Activated CD4-positive, alpha-beta T cell treated with anti-CD3 and anti-CD28 coated beads, Interleukin-2, amount 10 ng/mL, durations not matched to agents 24 days and 14 days (primary cell): ENCODE measurements around the gene HIRA. TPM values are rescaled to one million over a fixed set of nuclear protein-coding genes. Genes with fewer than 3 reads are reported as not detected.
"Not testable (repeated sequence)": the region's sequence is repeated elsewhere in the genome, so short reads cannot be mapped to it uniquely, and the experiment has no call there.

ENCODE experiments used
- DNase-seq: peaks from one replicate; pipeline ENCODE4 v3.0.0; 2022
- H3K27ac Mint-ChIP-seq: one replicate; pipeline ENCODE4 v1.8.0; 2022; ENCODE audit warnings: mild to moderate bottlenecking, mixed read lengths
- H3K27me3 Mint-ChIP-seq: one replicate; pipeline ENCODE4 v1.8.0; 2022; ENCODE audit warnings: mixed read lengths
- H3K36me3 Mint-ChIP-seq: one replicate; pipeline ENCODE4 v1.8.0; 2022; ENCODE audit warnings: low read depth, mild to moderate bottlenecking, mixed read lengths
- H3K4me1 Mint-ChIP-seq: one replicate; pipeline ENCODE4 v1.8.0; 2021; ENCODE audit warnings: mixed read lengths
- H3K4me3 Mint-ChIP-seq: one replicate; pipeline ENCODE4 v1.8.0; 2022; ENCODE audit warnings: mild to moderate bottlenecking, moderate library complexity, mixed read lengths
- H3K9me3 Mint-ChIP-seq: one replicate; pipeline ENCODE4 v1.8.0; 2021; ENCODE audit warnings: mixed read lengths
- intact Hi-C: fragments of 100-400 bp; cut with micrococcal nuclease; formaldehyde crosslinking; loops from one replicate; pipeline ENCODE4 v1.15.1; 2023
- total RNA-seq: library from RNA; stranded (reverse); gene quantifications from 2 replicates; pipeline ENCODE4 v1.2.3, GENCODE V29; 2022

Gene HIRA
- total RNA-seq, 1 donor from 2014 or later, result 45.0 TPM

- no peak overlapping the region for H3K4me3 Mint-ChIP-seq
- no peaks in the 10 kb centered on the region for H3K9me3 Mint-ChIP-seq
- intact Hi-C loops, result no loop called here
- peaks cover 2% of the 10 kb centered on the region for H3K4me1 Mint-ChIP-seq
- DNase-seq, result no peak
- H3K27ac Mint-ChIP-seq, result peak overlapping the region; percentile 42
- peaks cover 46% of the 10 kb centered on the region for H3K36me3 Mint-ChIP-seq
- H3K27me3 Mint-ChIP-seq, result no peaks in the 10 kb centered on the region
These were observed 23.5 kb upstream of the HIRA start for GRCh38 chr22:19455033-19455432.

GRCh38 chr22:19454156-19454555 is 22.6 kb upstream of the HIRA start:
- H3K36me3 Mint-ChIP-seq, result peaks cover 45% of the 10 kb centered on the region
- intact Hi-C loops, result no loop called here
- no peaks in the 10 kb centered on the region for H3K27me3 Mint-ChIP-seq
- no peaks in the 10 kb centered on the region for H3K9me3 Mint-ChIP-seq
- H3K4me3 Mint-ChIP-seq, result no peak overlapping the region
- no peak for DNase-seq
- peaks cover 6% of the 10 kb centered on the region for H3K4me1 Mint-ChIP-seq
- H3K27ac Mint-ChIP-seq, result no peak overlapping the region

- H3K27ac Mint-ChIP-seq, result no peak overlapping the region
- no peak overlapping the region for H3K4me3 Mint-ChIP-seq
- intact Hi-C loops, result no loop called here
- DNase-seq, result no peak
- no peaks in the 10 kb centered on the region for H3K27me3 Mint-ChIP-seq
- no peaks in the 10 kb centered on the region for H3K9me3 Mint-ChIP-seq
- H3K36me3 Mint-ChIP-seq, result peaks cover 45% of the 10 kb centered on the region
- H3K4me1 Mint-ChIP-seq, result peaks cover 8% of the 10 kb centered on the region
These were observed 22.2 kb upstream of the HIRA start for GRCh38 chr22:19453718-19454117.

GRCh38 chr22:19451570-19451969 is 20.0 kb upstream of the HIRA start:
- no peak for DNase-seq
- peaks cover 18% of the 10 kb centered on the region for H3K4me1 Mint-ChIP-seq
- H3K36me3 Mint-ChIP-seq, result peaks cover 43% of the 10 kb centered on the region
- no peak overlapping the region for H3K27ac Mint-ChIP-seq
- intact Hi-C loops, result no loop called here
- no peak overlapping the region for H3K4me3 Mint-ChIP-seq
- H3K27me3 Mint-ChIP-seq, result no peaks in the 10 kb centered on the region
- H3K9me3 Mint-ChIP-seq, result no peaks in the 10 kb centered on the region

- DNase-seq, result no peak
- Mint-ChIP-seq H3K9me3 (no peaks in the 10 kb centered on the region), H3K27ac (peak overlapping the region; percentile 14), H3K4me1 (peaks cover 24% of the 10 kb centered on the region), H3K36me3 (peaks cover 42% of the 10 kb centered on the region), H3K27me3 (no peaks in the 10 kb centered on the region), H3K4me3 (no peak overlapping the region)
- intact Hi-C loops, result no loop called here
These were observed 19.0 kb upstream of the HIRA start for GRCh38 chr22:19450363-19451175.

- peaks cover 37% of the 10 kb centered on the region for H3K36me3 Mint-ChIP-seq
- H3K9me3 Mint-ChIP-seq, result no peaks in the 10 kb centered on the region
- intact Hi-C loops, result loop anchor here (5.0 to 10.0 kb wide), 3 partner anchors 125 to 405 kb away; partner anchors contain the start of genes DGCR2, GNB1L and RTL10
- H3K27ac Mint-ChIP-seq, result peak overlapping the region; percentile 61
- peaks cover 32% of the 10 kb centered on the region for H3K4me1 Mint-ChIP-seq
- no peak for DNase-seq
- no peaks in the 10 kb centered on the region for H3K27me3 Mint-ChIP-seq
- no peak overlapping the region for H3K4me3 Mint-ChIP-seq
These were observed 17.9 kb upstream of the HIRA start for GRCh38 chr22:19449422-19449767.

- intact Hi-C loops, result loop anchor here (1.0 to 10.0 kb wide), 4 partner anchors 126 to 406 kb away; partner anchors contain the start of genes DGCR2, GNB1L and RTL10
- no peaks in the 10 kb centered on the region for H3K9me3 Mint-ChIP-seq
- H3K4me3 Mint-ChIP-seq, result peak overlapping the region; percentile 88
- H3K36me3 Mint-ChIP-seq, result peaks cover 33% of the 10 kb centered on the region
- peak; percentile 73 for DNase-seq
- peak overlapping the region; percentile 61 for H3K27ac Mint-ChIP-seq
- peaks cover 33% of the 10 kb centered on the region for H3K4me1 Mint-ChIP-seq
- no peaks in the 10 kb centered on the region for H3K27me3 Mint-ChIP-seq
These were observed 17.3 kb upstream of the HIRA start for GRCh38 chr22:19448739-19449421.

GRCh38 chr22:19448076-19448607 is 16.6 kb upstream of the HIRA start:
- Mint-ChIP-seq H3K4me3 (peak overlapping the region; percentile 88), H3K4me1 (peaks cover 35% of the 10 kb centered on the region), H3K27me3 (no peaks in the 10 kb centered on the region), H3K27ac (peak overlapping the region; percentile 94), H3K9me3 (no peaks in the 10 kb centered on the region), H3K36me3 (peaks cover 34% of the 10 kb centered on the region)
- intact Hi-C loops, result loop anchor here (1.0 to 10.0 kb wide), 4 partner anchors 127 to 407 kb away; partner anchors contain the start of genes DGCR2, GNB1L and RTL10
- peak; percentile 80 for DNase-seq

- H3K9me3 Mint-ChIP-seq, result no peaks in the 10 kb centered on the region
- intact Hi-C loops, result loop anchor here (1.0 to 10.0 kb wide), 7 partner anchors 15 to 407 kb away; partner anchors contain the start of genes CDC45, DGCR2, GNB1L and MRPL40
- peaks cover 34% of the 10 kb centered on the region for H3K36me3 Mint-ChIP-seq
- peak within 1 kb of the TSS; percentile 88 for H3K4me3 Mint-ChIP-seq
- DNase-seq, result peak; percentile 97
- H3K4me1 Mint-ChIP-seq, result peaks cover 35% of the 10 kb centered on the region
- peak within 1 kb of the TSS; percentile 94 for H3K27ac Mint-ChIP-seq
- no peaks in the 10 kb centered on the region for H3K27me3 Mint-ChIP-seq
These were observed 16.0 kb upstream of the HIRA start, which contains the start of gene C22orf39 for GRCh38 chr22:19447330-19448075. Gene C22orf39 (minus strand): TSS chr22:19447711. CDS start chr22:19447688, 23 bp downstream.

GRCh38 chr22:19446603-19447329 is 15.2 kb upstream of the HIRA start:
- Mint-ChIP-seq H3K4me3 (peak overlapping the region; percentile 88), H3K36me3 (peaks cover 33% of the 10 kb centered on the region), H3K27ac (peak overlapping the region; percentile 80), H3K27me3 (no peaks in the 10 kb centered on the region), H3K4me1 (peaks cover 35% of the 10 kb centered on the region), H3K9me3 (no peaks in the 10 kb centered on the region)
- DNase-seq, result no peak
- intact Hi-C loops, result loop anchor here (1.0 to 10.0 kb wide), 6 partner anchors 14 to 408 kb away; partner anchors contain the start of genes CDC45, DGCR2, GNB1L and MRPL40

- peak overlapping the region; percentile 43 for H3K27ac Mint-ChIP-seq
- not testable (repeated sequence) for H3K9me3 Mint-ChIP-seq, H3K27me3 Mint-ChIP-seq, DNase-seq
- H3K4me1 Mint-ChIP-seq, result peaks cover 39% of the 10 kb centered on the region
- intact Hi-C loops, result loop anchor here (5.0 to 10.0 kb wide), 3 partner anchors 129 to 409 kb away; partner anchors contain the start of genes DGCR2, GNB1L and RTL10
- peaks cover 34% of the 10 kb centered on the region for H3K36me3 Mint-ChIP-seq
- peak overlapping the region; percentile 53 for H3K4me3 Mint-ChIP-seq
These were observed 13.9 kb upstream of the HIRA start for GRCh38 chr22:19445279-19445982.

GRCh38 chr22:19443544-19444211 is 12.1 kb upstream of the HIRA start:
- H3K4me1 Mint-ChIP-seq, result peaks cover 33% of the 10 kb centered on the region
- no peak overlapping the region for H3K4me3 Mint-ChIP-seq
- H3K9me3 Mint-ChIP-seq, result no peaks in the 10 kb centered on the region
- no peaks in the 10 kb centered on the region for H3K27me3 Mint-ChIP-seq
- no peak for DNase-seq
- no peak overlapping the region for H3K27ac Mint-ChIP-seq
- intact Hi-C loops, result loop anchor here (10.0 kb wide), 2 partner anchors 131 to 411 kb away; partner anchors contain the start of genes GNB1L and RTL10
- H3K36me3 Mint-ChIP-seq, result peaks cover 35% of the 10 kb centered on the region
